Endodermal cell (in vitro differentiated cells): ENCODE data around the gene COX19. TPM values are rescaled to one million over a fixed set of nuclear protein-coding genes. Genes with fewer than 3 reads are reported as not detected.

Experiments
- DNase-seq: peaks from one replicate; pipeline ENCODE4 v3.0.0-alpha.2; 2017
- H3K27ac ChIP-seq: 2 replicates; pipeline ENCODE4 v1.5.1; 2013; ENCODE audit warnings: mild to moderate bottlenecking, low read depth, low read length, moderate library complexity
- H3K27me3 ChIP-seq: 2 replicates; pipeline ENCODE4 v1.6.1; 2013; ENCODE audit warnings: mild to moderate bottlenecking, low read length, moderate library complexity; ENCODE audit not compliant: insufficient read depth, control insufficient read depth, poor library complexity, severe bottlenecking
- H3K36me3 ChIP-seq: 2 replicates; pipeline ENCODE4 v1.7.0; 2013; ENCODE audit warnings: mild to moderate bottlenecking, low read length, moderate library complexity; ENCODE audit not compliant: control insufficient read depth, insufficient read depth
- H3K4me1 ChIP-seq: one replicate; pipeline ENCODE4 v1.7.0; 2013; ENCODE audit warnings: low read length; ENCODE audit not compliant: control insufficient read depth, insufficient read depth
- H3K4me3 ChIP-seq: 2 replicates; pipeline ENCODE4 v1.5.1; 2013; ENCODE audit warnings: mild to moderate bottlenecking, low read length, moderate library complexity
- H3K9ac ChIP-seq: 2 replicates; pipeline ENCODE4 v1.6.1; 2013; ENCODE audit warnings: mild to moderate bottlenecking, low read length, moderate library complexity; ENCODE audit not compliant: poor library complexity, severe bottlenecking; ENCODE audit errors: extremely low read depth
- H3K9me3 ChIP-seq: 2 replicates; pipeline ENCODE4 v1.6.1; 2013; ENCODE audit warnings: mild to moderate bottlenecking, low read length, moderate library complexity; ENCODE audit not compliant: control insufficient read depth
- H3K27ac Mint-ChIP-seq: 2 replicates; pipeline ENCODE4 v1.8.0; 2020; ENCODE audit warnings: mixed read lengths
- H3K27me3 Mint-ChIP-seq: 2 replicates; pipeline ENCODE4 v1.8.0; 2021; ENCODE audit warnings: mild to moderate bottlenecking, mixed read lengths; ENCODE audit not compliant: insufficient read depth
- H3K36me3 Mint-ChIP-seq: 2 replicates; pipeline ENCODE4 v1.8.0; 2020; ENCODE audit warnings: low read depth, mixed read lengths
- H3K4me1 Mint-ChIP-seq: 2 replicates; pipeline ENCODE4 v1.8.0; 2020; ENCODE audit warnings: mixed read lengths
- H3K4me3 Mint-ChIP-seq: 2 replicates; pipeline ENCODE4 v1.8.0; 2020; ENCODE audit warnings: mild to moderate bottlenecking, moderate library complexity, mixed read lengths
- H3K9me3 Mint-ChIP-seq: 2 replicates; pipeline ENCODE4 v1.8.0; 2020; ENCODE audit warnings: mild to moderate bottlenecking, mixed read lengths
- WGBS, 2 experiments: methylation state at CpG; one replicate each; pipeline versions ENCODE4 v1.1.5 to v1.1.7; 2013; ENCODE audit warnings: missing lambda C conversion rate in 2 of 2, mixed read lengths in 1 of 2; ENCODE audit not compliant: insufficient coverage in 1 of 2, insufficient read length in 1 of 2; 5-methylcytosine and 5-hydroxymethylcytosine counted together
- total RNA-seq, 2 donors: library from RNA; stranded (reverse); fragmentation: NEBNext Ultra II Directional in 1 of 2; extraction: Animal tissue kit (Norgen Biotek cat#: 25700) in 1 of 2; gene quantifications; 2 replicates in 1 of 2; 3 replicates in 1 of 2; pipeline ENCODE4 v1.2.1, GENCODE V29; 2021
- TF ChIP-seq, protein P1 (sequence below): fragments of 200-600 bp; sonication (generic); conservative IDR thresholded peaks from 2 replicates; pipeline ENCODE4 v1.5.0; 2021; ENCODE audit warnings: antibody characterized with exemption, mild to moderate bottlenecking

The COX19 gene
- total RNA-seq, 2 donors from 2014 or later: 15.0 to 18.5 TPM

DNA sequence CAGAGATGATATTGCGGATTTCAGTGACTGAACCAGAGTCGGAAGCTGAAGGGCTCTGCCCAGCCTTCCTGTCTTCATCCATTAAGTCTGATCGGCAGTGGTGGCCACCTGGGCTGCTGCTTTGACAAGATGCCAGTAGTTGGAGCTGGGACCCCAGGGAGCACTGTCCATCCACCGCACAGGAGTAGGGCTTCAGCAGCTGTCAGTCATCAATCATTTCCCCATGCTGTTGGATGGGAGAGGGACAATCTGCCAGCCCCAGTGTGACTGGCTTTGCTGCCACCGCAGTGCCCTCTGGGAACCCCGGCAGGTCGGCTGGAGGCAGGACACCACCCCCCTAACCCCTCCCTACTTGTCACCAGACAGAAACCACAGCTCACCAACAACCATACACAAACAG, 46.0 kb upstream of the COX19 start:
- Histone ChIP-seq H3K27me3 (no peaks in the 10 kb centered on the region), H3K9me3 (no peaks in the 10 kb centered on the region), H3K4me3 (no peak overlapping the region), H3K36me3 (peaks cover 17% of the 10 kb centered on the region), H3K4me1 (no peaks in the 10 kb centered on the region), H3K27ac (no peak overlapping the region), H3K9ac (no peak overlapping the region)
- no peak overlapping the region for H3K27ac Mint-ChIP-seq
- TF ChIP-seq, protein P1, sequence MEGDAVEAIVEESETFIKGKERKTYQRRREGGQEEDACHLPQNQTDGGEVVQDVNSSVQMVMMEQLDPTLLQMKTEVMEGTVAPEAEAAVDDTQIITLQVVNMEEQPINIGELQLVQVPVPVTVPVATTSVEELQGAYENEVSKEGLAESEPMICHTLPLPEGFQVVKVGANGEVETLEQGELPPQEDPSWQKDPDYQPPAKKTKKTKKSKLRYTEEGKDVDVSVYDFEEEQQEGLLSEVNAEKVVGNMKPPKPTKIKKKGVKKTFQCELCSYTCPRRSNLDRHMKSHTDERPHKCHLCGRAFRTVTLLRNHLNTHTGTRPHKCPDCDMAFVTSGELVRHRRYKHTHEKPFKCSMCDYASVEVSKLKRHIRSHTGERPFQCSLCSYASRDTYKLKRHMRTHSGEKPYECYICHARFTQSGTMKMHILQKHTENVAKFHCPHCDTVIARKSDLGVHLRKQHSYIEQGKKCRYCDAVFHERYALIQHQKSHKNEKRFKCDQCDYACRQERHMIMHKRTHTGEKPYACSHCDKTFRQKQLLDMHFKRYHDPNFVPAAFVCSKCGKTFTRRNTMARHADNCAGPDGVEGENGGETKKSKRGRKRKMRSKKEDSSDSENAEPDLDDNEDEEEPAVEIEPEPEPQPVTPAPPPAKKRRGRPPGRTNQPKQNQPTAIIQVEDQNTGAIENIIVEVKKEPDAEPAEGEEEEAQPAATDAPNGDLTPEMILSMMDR: no peak
- H3K4me1 Mint-ChIP-seq: no peaks in the 10 kb centered on the region
- H3K27me3 Mint-ChIP-seq: no peaks in the 10 kb centered on the region
- no peaks in the 10 kb centered on the region for H3K9me3 Mint-ChIP-seq
- WGBS, 2 experiments: 98 to 100% methylated on average over 3 to 7 of the region's 7 CpGs
- H3K4me3 Mint-ChIP-seq: no peak overlapping the region
- peaks cover 20% of the 10 kb centered on the region for H3K36me3 Mint-ChIP-seq
- no peak for DNase-seq

DNA sequence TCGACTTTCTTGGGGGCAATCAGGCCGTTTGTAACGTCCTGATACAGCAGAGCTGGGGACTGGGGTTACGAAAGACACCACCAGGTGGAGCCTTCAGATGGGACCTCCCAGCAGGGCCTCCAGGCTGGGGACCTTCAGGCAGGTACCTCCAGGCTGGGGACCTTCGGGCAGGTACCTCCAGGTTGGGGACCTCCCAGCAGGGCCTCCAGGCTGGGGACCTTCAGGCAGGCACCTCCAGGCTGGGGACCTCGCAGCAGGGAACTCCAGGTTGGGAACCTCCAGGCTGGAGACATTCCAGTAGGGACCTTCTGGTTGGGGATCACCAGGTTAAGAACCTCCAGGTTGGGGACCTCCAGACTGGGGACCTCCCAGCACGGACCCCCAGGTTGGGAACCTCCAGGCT, 45.5 kb upstream of the COX19 start:
- Histone ChIP-seq H3K36me3 (peaks cover 12% of the 10 kb centered on the region), H3K27ac (no peak overlapping the region), H3K4me1 (no peaks in the 10 kb centered on the region), H3K9me3 (no peaks in the 10 kb centered on the region), H3K9ac (no peak overlapping the region), H3K27me3 (no peaks in the 10 kb centered on the region), H3K4me3 (no peak overlapping the region)
- Mint-ChIP-seq H3K4me3 (no peak overlapping the region), H3K36me3 (peaks cover 17% of the 10 kb centered on the region), H3K4me1 (no peaks in the 10 kb centered on the region), H3K9me3 (no peaks in the 10 kb centered on the region), H3K27ac (no peak overlapping the region), H3K27me3 (no peaks in the 10 kb centered on the region)
- 90 to 93% methylated on average over 4 to 7 of the region's 7 CpGs for WGBS, 2 experiments
- no peak for DNase-seq
- TF ChIP-seq, protein P1: peak; percentile 65

DNA sequence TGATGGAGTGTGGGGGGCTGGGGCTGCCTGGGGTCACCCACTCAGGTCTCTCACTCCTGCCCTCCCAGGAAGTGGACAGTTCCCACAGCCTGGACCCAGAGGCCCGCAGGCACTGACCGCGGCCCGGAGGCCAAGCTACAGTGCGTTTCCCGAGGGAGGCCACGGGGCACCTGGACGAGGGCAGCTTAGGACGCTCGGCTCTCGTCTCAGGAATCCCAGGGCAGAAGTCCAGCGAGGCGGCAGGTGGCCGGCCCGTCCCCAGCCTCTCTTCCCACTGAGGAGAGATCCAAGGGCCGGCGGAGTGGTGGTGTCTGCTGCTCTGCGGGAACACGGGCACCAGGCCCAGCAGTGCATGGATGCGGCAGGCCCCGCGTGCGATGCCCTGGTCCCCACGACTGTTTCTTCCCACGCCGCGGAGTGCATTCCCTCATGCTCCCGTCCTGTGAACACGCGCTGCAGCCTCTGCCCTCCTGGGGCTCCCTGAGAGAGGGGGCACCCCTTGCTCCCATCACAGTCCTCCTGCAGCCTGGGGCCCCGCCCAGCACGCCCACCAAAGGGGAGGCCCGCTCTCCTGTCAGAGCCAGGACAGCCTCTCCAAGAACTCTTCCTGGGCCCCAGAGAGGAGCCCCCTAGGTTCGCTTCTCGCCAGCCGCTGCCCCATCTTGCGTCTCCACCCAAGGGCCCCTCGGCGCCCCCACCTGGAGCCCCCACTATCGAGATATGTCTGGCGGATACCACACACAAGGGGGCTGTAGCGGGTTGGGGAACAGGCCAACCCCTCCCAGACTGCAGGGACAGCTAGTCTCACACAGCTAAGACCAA, 44.7 kb upstream of the COX19 start:
- Histone ChIP-seq H3K4me1 (no peaks in the 10 kb centered on the region), H3K9ac (no peak overlapping the region), H3K4me3 (no peak overlapping the region), H3K36me3 (peaks cover 10% of the 10 kb centered on the region), H3K27ac (no peak overlapping the region), H3K9me3 (no peaks in the 10 kb centered on the region), H3K27me3 (no peaks in the 10 kb centered on the region)
- Mint-ChIP-seq H3K4me1 (no peaks in the 10 kb centered on the region), H3K27me3 (no peaks in the 10 kb centered on the region), H3K9me3 (no peaks in the 10 kb centered on the region), H3K4me3 (no peak overlapping the region), H3K27ac (no peak overlapping the region), H3K36me3 (peaks cover 17% of the 10 kb centered on the region)
- WGBS, 2 experiments: 96% methylated on average over 32 to 42 of the region's 42 CpGs
- no peak for DNase-seq
- TF ChIP-seq, protein P1: no peak
